HCT116 (cell line): ENCODE results near the gene F8A2. TPM values are rescaled to one million over a fixed set of nuclear protein-coding genes. Genes with fewer than 3 reads are reported as not detected.
"Not testable (repeated sequence)": the region's sequence is repeated elsewhere in the genome, so short reads cannot be mapped to it uniquely, and the experiment has no call there.

Experiments used
- ATAC-seq: fragments of 200-7000 bp; cut with Tn5 transposase; 2 replicates; pipeline ENCODE4 v1.9.1; 2020; ENCODE audit warnings: mild to moderate bottlenecking, moderate library complexity
- Bru-seq: library from RNA; stranded (reverse); fragments of 400-500 nt; gene quantifications from one replicate; lab custom pipeline; 2021; lab: Mats Ljungman, UMichigan
- BruChase-seq, 2 experiments: library from RNA; stranded (reverse); fragments of 400-500 nt; gene quantifications; one replicate each; lab custom pipeline; 2021; lab: Mats Ljungman, UMichigan
- BruUV-seq: library from RNA; stranded (reverse); fragments of 400-500 nt; replicated peaks from 2 replicates; lab custom pipeline; 2021; lab: Mats Ljungman, UMichigan
- CTCF ChIA-PET: fragments of 300-600 bp; sonication (Branson Sonifier 250); formaldehyde crosslinking; loops from one replicate; lab custom pipeline; 2021; ENCODE audit warnings: antibody characterized with exemption; lab: Charles Lee
- POLR2A ChIA-PET: fragments of 300-600, 350-600 bp; sonication (Branson Sonifier 250); formaldehyde crosslinking; loops from one replicate; lab custom pipeline; 2021; ENCODE audit warnings: antibody characterized with exemption; lab: Charles Lee
- RAD21 ChIA-PET, 2 experiments: fragments of 300-600 bp; sonication (Branson Sonifier 250); formaldehyde crosslinking; loops; one replicate each; lab custom pipeline; 2023; ENCODE audit warnings: low total read pairs in 2 of 2; ENCODE audit not compliant: uncharacterized antibody in 2 of 2, unreplicated experiment in 2 of 2, low non-redundant PET in 1 of 2; lab: Charles Lee
- DNase-seq: peaks from one replicate; pipeline ENCODE4 v3.0.0-alpha.2; 2010; ENCODE audit warnings: low read depth, low spot score
- H2AFZ ChIP-seq: fragments of 200-600 bp; shearing (Covaris generic), sonication (generic); 2 replicates; pipeline ENCODE4 v1.6.1; 2017; ENCODE audit warnings: low read depth, mixed run types, mixed read lengths, antibody characterized with exemption, low read length; ENCODE audit not compliant: poor library complexity, severe bottlenecking
- H3K27ac ChIP-seq: 2 replicates; pipeline ENCODE4 v1.5.1; 2012; ENCODE audit warnings: low read depth, low read length
- H3K27me3 ChIP-seq: fragments of 200-600 bp; sonication (generic); 2 replicates; pipeline ENCODE4 v1.6.1; 2016; ENCODE audit warnings: mixed run types, low read length, mixed read lengths; ENCODE audit not compliant: insufficient read depth
- H3K36me3 ChIP-seq, 2 experiments: fragments of 200-500 bp in 1 of 2; fragments of 200-600 bp in 1 of 2; sonication (Bioruptor generic) in 1 of 2; sonication (generic) in 1 of 2; 2 replicates each; pipeline versions ENCODE4 v1.5.1 to v1.6.1; 2014 to 2016; ENCODE audit warnings: low read length in 2 of 2, inconsistent platforms in 1 of 2, mixed read lengths in 1 of 2, mixed run types in 1 of 2; ENCODE audit not compliant: insufficient read depth in 2 of 2, control insufficient read depth in 1 of 2
- H3K4me1 ChIP-seq, 2 experiments: fragments of 200-600 bp in 1 of 2; sonication (generic) in 1 of 2; 2 replicates each; pipeline versions ENCODE4 v1.5.1 to v1.6.1; 2012 to 2017; ENCODE audit warnings: low read length in 2 of 2, inconsistent platforms in 1 of 2, mild to moderate bottlenecking in 1 of 2, mixed read lengths in 1 of 2, mixed run types in 1 of 2, moderate library complexity in 1 of 2; ENCODE audit not compliant: insufficient read depth in 2 of 2, control insufficient read depth in 1 of 2
- H3K4me2 ChIP-seq: fragments of 200-600 bp; sonication (generic); 2 replicates; pipeline ENCODE4 v1.6.1; 2017; ENCODE audit warnings: mixed run types, low read length, mixed read lengths
- H3K4me3 ChIP-seq, 2 experiments: fragments of 200-600 bp in 1 of 2; sonication (generic) in 1 of 2; replicated peaks in 1 of 2; 2 replicates each; pipeline ENCODE4 v1.5.1; 2011 to 2016; ENCODE audit warnings: low read length in 2 of 2, control low read depth in 1 of 2, low read depth in 1 of 2, mild to moderate bottlenecking in 1 of 2, mixed read lengths in 1 of 2, mixed run types in 1 of 2
- H3K79me2 ChIP-seq: fragments of 200-600 bp; sonication (generic); 2 replicates; pipeline ENCODE4 v1.6.1; 2017; ENCODE audit warnings: mild to moderate bottlenecking, mixed run types, low read length, moderate library complexity, mixed read lengths; ENCODE audit not compliant: insufficient read depth
- H3K9ac ChIP-seq: fragments of 200-600 bp; sonication (generic); 2 replicates; pipeline ENCODE4 v1.6.1; 2016; ENCODE audit warnings: low read length, mixed read lengths
- H3K9me2 ChIP-seq: fragments of 200-600 bp; sonication (generic), shearing (Covaris generic); 2 replicates; pipeline ENCODE4 v1.6.1; 2017; ENCODE audit warnings: mixed run types, mild to moderate bottlenecking, moderate library complexity; ENCODE audit not compliant: insufficient read depth
- H3K9me3 ChIP-seq, 2 experiments: fragments of 200-500 bp in 1 of 2; fragments of 200-600 bp in 1 of 2; sonication (Bioruptor generic) in 1 of 2; sonication (generic) in 1 of 2; 2 replicates each; pipeline ENCODE4 v1.6.1; 2014 to 2017; ENCODE audit warnings: low read length in 2 of 2, mixed read lengths in 2 of 2, inconsistent platforms in 1 of 2, low read depth in 1 of 2, mild to moderate bottlenecking in 1 of 2, mixed run types in 1 of 2, moderate library complexity in 1 of 2; ENCODE audit not compliant: control insufficient read depth in 1 of 2, insufficient read depth in 1 of 2
- H4K20me1 ChIP-seq: fragments of 200-600 bp; sonication (generic), shearing (Covaris generic); 2 replicates; pipeline ENCODE4 v1.6.1; 2017; ENCODE audit warnings: mixed run types, mild to moderate bottlenecking, moderate library complexity; ENCODE audit not compliant: insufficient read depth
- CEBPB ChIP-seq: IDR thresholded peaks from 2 replicates; pipeline ENCODE4 v1.6.1; 2012; ENCODE audit warnings: low read depth
- EGR1 ChIP-seq: IDR thresholded peaks from 2 replicates; pipeline ENCODE4 v1.6.1; 2012; ENCODE audit warnings: low read depth
- ELF1 ChIP-seq: IDR thresholded peaks from 2 replicates; pipeline ENCODE4 v1.6.1; 2012; ENCODE audit warnings: low read depth, borderline replicate concordance
- EZH2phosphoT487 ChIP-seq: fragments of 200-600 bp; IDR thresholded peaks from 2 replicates; pipeline ENCODE4 v1.6.1; 2018; ENCODE audit warnings: antibody characterized with exemption, borderline replicate concordance
- FOSL1 ChIP-seq: IDR thresholded peaks from 2 replicates; pipeline ENCODE4 v1.6.1; 2012; ENCODE audit warnings: low read depth
- POLR2A ChIP-seq: IDR thresholded peaks from 2 replicates; pipeline ENCODE4 v1.7.0; 2011; ENCODE audit warnings: borderline replicate concordance; ENCODE audit not compliant: insufficient read depth, insufficient read length; ENCODE audit errors: extremely low read depth
- RAD21 ChIP-seq: IDR thresholded peaks from 2 replicates; pipeline ENCODE4 v1.6.1; 2012; ENCODE audit warnings: low read depth, mild to moderate bottlenecking
- SP1 ChIP-seq: IDR thresholded peaks from 2 replicates; pipeline ENCODE4 v1.6.1; 2012; ENCODE audit warnings: low read depth
- TCF7L2 ChIP-seq: IDR thresholded peaks from 2 replicates; pipeline ENCODE4 v1.7.0; 2011; ENCODE audit warnings: borderline replicate concordance, inconsistent platforms; ENCODE audit not compliant: insufficient read depth, insufficient read length; ENCODE audit errors: extremely low read depth
- YY1 ChIP-seq: IDR thresholded peaks from 2 replicates; pipeline ENCODE4 v1.6.1; 2011; ENCODE audit warnings: low read length, low read depth, moderate library complexity, mild to moderate bottlenecking; ENCODE audit not compliant: insufficient replicate concordance; ENCODE audit errors: extremely low read depth
- ZFX ChIP-seq: fragments of 450-650 bp; IDR thresholded peaks from 2 replicates; pipeline ENCODE4 v1.6.1; 2017
- ZNF274 ChIP-seq: fragments of 200-500 bp; sonication (Bioruptor generic); IDR thresholded peaks from 2 replicates; pipeline ENCODE4 v1.6.1; 2014; ENCODE audit warnings: mild to moderate bottlenecking, low read depth, low read length, inconsistent platforms
- intact Hi-C: fragments of 100-400 bp; cut with micrococcal nuclease; formaldehyde crosslinking; loops from 2 replicates; pipeline ENCODE4 v1.10.0; 2022
- long read RNA-seq: library from polyadenylated mRNA; unstranded; transcript quantifications from one replicate; pipeline ENCODE4 v2.0.0, GENCODE V29; 2021; ENCODE audit not compliant: unreplicated experiment
- polyA plus RNA-seq: library from polyadenylated mRNA; unstranded; fragments of >200 nt; gene quantifications from 2 replicates; pipeline ENCODE4 v1.2.1, GENCODE V29; 2012; ENCODE audit warnings: missing spikeins
- total RNA-seq: library from RNA; stranded (reverse); gene quantifications from one replicate; pipeline ENCODE4 v1.2.1, GENCODE V29; 2021; ENCODE audit not compliant: unreplicated experiment
- TF ChIP-seq, protein P1 (sequence below): IDR thresholded peaks from 2 replicates; pipeline ENCODE4 v1.6.1; 2012; ENCODE audit warnings: low read depth
- TF ChIP-seq, protein P2 (sequence below): IDR thresholded peaks from 2 replicates; pipeline ENCODE4 v1.6.1; 2012
- TF ChIP-seq, protein P3 (sequence below): IDR thresholded peaks from 2 replicates; pipeline ENCODE4 v1.6.1; 2012

The F8A2 gene
- total RNA-seq (not detected), Bru-seq, nascent RNA (not detected), BruChase-seq, experiment 1, labeled RNA remaining after a 6-hour chase (not detected), BruChase-seq, experiment 2, labeled RNA remaining after a 2-hour chase (not detected)
- polyA plus RNA-seq = not detected in 2 replicates
- long read RNA-seq = 0 reads

DNA sequence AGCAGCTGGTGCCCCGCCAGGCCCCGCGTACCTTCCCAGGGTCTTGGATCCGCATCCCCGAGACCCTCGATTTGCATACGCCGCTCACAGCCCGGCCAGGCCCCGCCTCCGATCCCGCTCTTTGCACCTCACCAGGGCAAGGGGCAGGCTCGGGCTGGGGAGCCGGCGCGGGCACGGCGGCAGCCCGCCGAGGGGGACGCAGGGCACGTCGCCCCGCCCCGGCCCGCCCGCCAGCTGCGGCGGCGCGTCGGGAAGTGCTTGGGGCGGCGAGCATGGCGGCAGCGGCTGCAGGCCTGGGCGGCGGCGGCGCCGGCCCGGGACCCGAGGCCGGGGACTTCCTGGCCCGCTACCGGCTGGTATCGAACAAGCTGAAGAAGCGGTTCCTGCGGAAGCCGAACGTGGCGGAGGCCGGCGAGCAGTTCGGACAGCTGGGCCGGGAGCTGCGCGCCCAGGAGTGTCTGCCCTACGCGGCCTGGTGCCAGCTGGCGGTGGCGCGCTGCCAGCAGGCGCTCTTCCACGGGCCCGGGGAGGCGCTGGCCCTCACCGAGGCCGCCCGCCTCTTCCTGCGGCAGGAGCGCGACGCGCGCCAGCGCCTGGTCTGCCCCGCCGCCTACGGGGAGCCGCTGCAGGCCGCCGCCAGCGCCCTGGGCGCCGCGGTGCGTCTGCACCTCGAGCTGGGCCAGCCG lies at the start of gene F8A2:
TSS of gene F8A2 (plus strand) at position 253 of the 686 bp plus-strand sequence. CDS start at position 273, 20 bp downstream.
- H3K27ac ChIP-seq, RAD21 ChIA-PET, CTCF ChIA-PET: not testable (repeated sequence)

DNA sequence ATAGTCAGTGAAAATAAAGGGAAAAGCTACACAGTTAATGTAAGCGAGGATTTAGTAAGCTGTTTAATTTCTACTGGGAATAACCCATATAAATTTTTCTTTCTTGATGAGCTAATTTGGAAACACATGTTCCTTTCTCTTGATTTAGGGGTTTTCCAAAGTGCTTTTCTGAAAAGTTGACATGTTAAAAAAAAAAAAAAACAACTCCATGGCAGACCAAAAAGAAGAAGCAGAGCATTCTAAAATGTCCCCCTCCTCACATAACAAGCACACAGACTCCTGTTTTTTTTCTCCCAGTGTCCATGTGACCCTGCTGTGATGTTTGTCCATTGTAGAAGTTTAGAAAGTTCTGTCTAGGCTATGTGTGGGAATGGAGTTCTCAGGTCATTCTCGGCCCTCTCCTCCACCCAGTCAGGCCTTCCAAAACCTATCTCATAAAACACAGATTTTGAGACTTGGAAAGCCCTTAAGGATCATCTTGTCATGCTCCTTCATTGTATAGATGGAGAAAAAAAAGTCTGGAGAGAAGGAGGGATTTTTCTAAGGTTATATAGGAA lies 48.3 kb upstream of the F8A2 start:
- Histone ChIP-seq H3K9me2 (no peaks in the 10 kb centered on the region), H3K4me1 (no peaks in the 10 kb centered on the region), H3K4me3 (no peak overlapping the region), H3K27ac (no peak overlapping the region), H3K27me3 (no peaks in the 10 kb centered on the region), H4K20me1 (no peaks in the 10 kb centered on the region), H2AFZ (no peak overlapping the region), H3K9ac (no peak overlapping the region), H3K4me2 (no peak overlapping the region), H3K9me3 (no peaks in the 10 kb centered on the region), H3K36me3 (no peaks in the 10 kb centered on the region), H3K79me2 (no peaks in the 10 kb centered on the region)
- TF ChIP-seq, protein P1, sequence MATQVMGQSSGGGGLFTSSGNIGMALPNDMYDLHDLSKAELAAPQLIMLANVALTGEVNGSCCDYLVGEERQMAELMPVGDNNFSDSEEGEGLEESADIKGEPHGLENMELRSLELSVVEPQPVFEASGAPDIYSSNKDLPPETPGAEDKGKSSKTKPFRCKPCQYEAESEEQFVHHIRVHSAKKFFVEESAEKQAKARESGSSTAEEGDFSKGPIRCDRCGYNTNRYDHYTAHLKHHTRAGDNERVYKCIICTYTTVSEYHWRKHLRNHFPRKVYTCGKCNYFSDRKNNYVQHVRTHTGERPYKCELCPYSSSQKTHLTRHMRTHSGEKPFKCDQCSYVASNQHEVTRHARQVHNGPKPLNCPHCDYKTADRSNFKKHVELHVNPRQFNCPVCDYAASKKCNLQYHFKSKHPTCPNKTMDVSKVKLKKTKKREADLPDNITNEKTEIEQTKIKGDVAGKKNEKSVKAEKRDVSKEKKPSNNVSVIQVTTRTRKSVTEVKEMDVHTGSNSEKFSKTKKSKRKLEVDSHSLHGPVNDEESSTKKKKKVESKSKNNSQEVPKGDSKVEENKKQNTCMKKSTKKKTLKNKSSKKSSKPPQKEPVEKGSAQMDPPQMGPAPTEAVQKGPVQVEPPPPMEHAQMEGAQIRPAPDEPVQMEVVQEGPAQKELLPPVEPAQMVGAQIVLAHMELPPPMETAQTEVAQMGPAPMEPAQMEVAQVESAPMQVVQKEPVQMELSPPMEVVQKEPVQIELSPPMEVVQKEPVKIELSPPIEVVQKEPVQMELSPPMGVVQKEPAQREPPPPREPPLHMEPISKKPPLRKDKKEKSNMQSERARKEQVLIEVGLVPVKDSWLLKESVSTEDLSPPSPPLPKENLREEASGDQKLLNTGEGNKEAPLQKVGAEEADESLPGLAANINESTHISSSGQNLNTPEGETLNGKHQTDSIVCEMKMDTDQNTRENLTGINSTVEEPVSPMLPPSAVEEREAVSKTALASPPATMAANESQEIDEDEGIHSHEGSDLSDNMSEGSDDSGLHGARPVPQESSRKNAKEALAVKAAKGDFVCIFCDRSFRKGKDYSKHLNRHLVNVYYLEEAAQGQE = no peak
- TF ChIP-seq ZNF274 (no peak), YY1 (no peak), CEBPB (no peak), POLR2A (no peak), EGR1 (no peak), SP1 (no peak), ZFX (no peak), FOSL1 (no peak), EZH2phosphoT487 (no peak), TCF7L2 (no peak), ELF1 (no peak), RAD21 (no peak)
- TF ChIP-seq, protein P2, sequence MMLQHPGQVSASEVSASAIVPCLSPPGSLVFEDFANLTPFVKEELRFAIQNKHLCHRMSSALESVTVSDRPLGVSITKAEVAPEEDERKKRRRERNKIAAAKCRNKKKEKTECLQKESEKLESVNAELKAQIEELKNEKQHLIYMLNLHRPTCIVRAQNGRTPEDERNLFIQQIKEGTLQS = no peak
- TF ChIP-seq, protein P3, sequence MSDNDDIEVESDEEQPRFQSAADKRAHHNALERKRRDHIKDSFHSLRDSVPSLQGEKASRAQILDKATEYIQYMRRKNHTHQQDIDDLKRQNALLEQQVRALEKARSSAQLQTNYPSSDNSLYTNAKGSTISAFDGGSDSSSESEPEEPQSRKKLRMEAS = no peak
- ChIA-PET RAD21 (no interaction called here), POLR2A (no interaction called here), CTCF (no interaction called here)
- ATAC-seq (no peak), DNase-seq (no peak)
- no TSS peak for BruUV-seq
- intact Hi-C loops = no loop called here

More for the DNA sequence above, at the start of gene F8A2:
- H3K9me3 ChIP-seq, BruUV-seq, DNase-seq, H3K9me2 ChIP-seq, H3K9ac ChIP-seq, intact Hi-C loops, H2AFZ ChIP-seq, H4K20me1 ChIP-seq, H3K4me3 ChIP-seq, H3K27me3 ChIP-seq, H3K36me3 ChIP-seq, H3K79me2 ChIP-seq, H3K4me1 ChIP-seq, H3K4me2 ChIP-seq, POLR2A ChIA-PET: not testable (repeated sequence)
- peak; percentile 92 for ATAC-seq
